Measurements from ENCODE around the gene BBS5. TPM values are rescaled to one million over a fixed set of nuclear protein-coding genes. Genes with fewer than 3 reads are reported as not detected.

The BBS5 gene
- total RNA-seq, 1 donor from 2014 or later, result 1.5 TPM

- Histone ChIP-seq H3K4me1 (peaks cover 0 to 2% of the 10 kb centered on the region in 2 donors), H3K9me3 (no peaks in the 10 kb centered on the region), H3K36me3 (peaks cover 8 to 10% of the 10 kb centered on the region in 2 donors), H3K4me3 (no peak within 1 kb of the TSS), H3K27ac (peak within 1 kb of the TSS; percentile 36 to 63), H3K27me3 (no peaks in the 10 kb centered on the region)
- TF ChIP-seq CTCF (IDR thresholded peaks at IDR 0.05), result no peak
- intact Hi-C loops (cut with DNase I), result no loop called here
- no peak for DNase-seq (ENCODE audit: low spot score in 2 of 2)
Measured at GRCh38 chr2:169509298-169509885, 30.1 kb downstream of the BBS5 start, which contains the start of gene KLHL41. Gene KLHL41 (plus strand): TSS chr2:169509702. CDS start chr2:169509779, 77 bp downstream.

GRCh38 chr2:169509955-169510354, 30.7 kb downstream of the BBS5 start:
- Histone ChIP-seq H3K27me3 (no peaks in the 10 kb centered on the region), H3K4me3 (no peak overlapping the region), H3K27ac (peak overlapping the region; percentile 36 to 63), H3K4me1 (peaks cover 0 to 2% of the 10 kb centered on the region in 2 donors), H3K36me3 (peaks cover 3 to 4% of the 10 kb centered on the region in 2 donors), H3K9me3 (no peaks in the 10 kb centered on the region)
- no peak for DNase-seq (ENCODE audit: low spot score in 2 of 2)
- TF ChIP-seq CTCF (IDR thresholded peaks at IDR 0.05), result no peak
- intact Hi-C loops (cut with DNase I), result no loop called here

GRCh38 chr2:169510496-169510895, 31.2 kb downstream of the BBS5 start:
- Histone ChIP-seq H3K36me3 (no peaks in the 10 kb centered on the region), H3K9me3 (no peaks in the 10 kb centered on the region), H3K27ac (peak overlapping the region in 1 of 2 donors; percentile 63), H3K27me3 (no peaks in the 10 kb centered on the region), H3K4me1 (peaks cover 0 to 2% of the 10 kb centered on the region in 2 donors), H3K4me3 (no peak overlapping the region)
- DNase-seq (ENCODE audit: low spot score in 2 of 2), result no peak
- no peak for TF ChIP-seq CTCF (IDR thresholded peaks at IDR 0.05)
- intact Hi-C loops (cut with DNase I), result no loop called here

- H3K9me3 ChIP-seq, result no peaks in the 10 kb centered on the region
- intact Hi-C loops (cut with DNase I), result no loop called here
- no peaks in the 10 kb centered on the region for H3K27me3 ChIP-seq
- no peak for TF ChIP-seq CTCF (IDR thresholded peaks at IDR 0.05)
- no peaks in the 10 kb centered on the region for H3K36me3 ChIP-seq
- H3K4me1 ChIP-seq, result peaks cover 0 to 2% of the 10 kb centered on the region in 2 donors
- no peak overlapping the region for H3K4me3 ChIP-seq
- no peak for DNase-seq (ENCODE audit: low spot score in 2 of 2)
- no peak overlapping the region for H3K27ac ChIP-seq
Measured at GRCh38 chr2:169511818-169512217, 32.5 kb downstream of the BBS5 start.

- Histone ChIP-seq H3K27me3 (no peaks in the 10 kb centered on the region), H3K9me3 (no peaks in the 10 kb centered on the region), H3K4me3 (no peak overlapping the region), H3K4me1 (peaks cover 0 to 2% of the 10 kb centered on the region in 2 donors), H3K36me3 (no peaks in the 10 kb centered on the region), H3K27ac (no peak overlapping the region)
- intact Hi-C loops (cut with DNase I), result no loop called here
- no peak for DNase-seq (ENCODE audit: low spot score in 2 of 2)
- no peak for TF ChIP-seq CTCF (IDR thresholded peaks at IDR 0.05)
Measured at GRCh38 chr2:169512525-169512924, 33.2 kb downstream of the BBS5 start.
